Adipocyte (in vitro differentiated cells): ENCODE measurements around the gene TOMM20.
"Not testable (repeated sequence)": the region's sequence is repeated elsewhere in the genome, so short reads cannot be mapped to it uniquely, and the experiment has no call there.

ENCODE experiments used
- DNase-seq: peaks from one replicate; pipeline ENCODE4 v3.0.0-alpha.2; 2015; ENCODE audit warnings: low read depth
- H3K27me3 ChIP-seq: replicated peaks from 2 replicates; pipeline ENCODE4 v1.7.0; 2013; ENCODE audit warnings: mild to moderate bottlenecking, low read length, moderate library complexity; ENCODE audit not compliant: control insufficient read depth, insufficient read depth
- H3K36me3 ChIP-seq: 2 replicates; pipeline ENCODE4 v1.7.0; 2013; ENCODE audit warnings: low read length, mild to moderate bottlenecking, moderate library complexity; ENCODE audit not compliant: control insufficient read depth, insufficient read depth, severe bottlenecking
- H3K4me1 ChIP-seq: 2 replicates; pipeline ENCODE4 v1.7.0; 2013; ENCODE audit warnings: mild to moderate bottlenecking, low read length, moderate library complexity; ENCODE audit not compliant: control insufficient read depth, insufficient read depth
- H3K4me3 ChIP-seq: 2 replicates; pipeline ENCODE4 v1.7.0; 2013; ENCODE audit warnings: mild to moderate bottlenecking, low read length, moderate library complexity
- H3K9ac ChIP-seq: 2 replicates; pipeline ENCODE4 v1.7.0; 2013; ENCODE audit warnings: mild to moderate bottlenecking, low read length, moderate library complexity
- H3K9me3 ChIP-seq: 2 replicates; pipeline ENCODE4 v1.7.0; 2013; ENCODE audit warnings: mild to moderate bottlenecking, low read length, moderate library complexity; ENCODE audit not compliant: control insufficient read depth

The TOMM20 gene

DNA sequence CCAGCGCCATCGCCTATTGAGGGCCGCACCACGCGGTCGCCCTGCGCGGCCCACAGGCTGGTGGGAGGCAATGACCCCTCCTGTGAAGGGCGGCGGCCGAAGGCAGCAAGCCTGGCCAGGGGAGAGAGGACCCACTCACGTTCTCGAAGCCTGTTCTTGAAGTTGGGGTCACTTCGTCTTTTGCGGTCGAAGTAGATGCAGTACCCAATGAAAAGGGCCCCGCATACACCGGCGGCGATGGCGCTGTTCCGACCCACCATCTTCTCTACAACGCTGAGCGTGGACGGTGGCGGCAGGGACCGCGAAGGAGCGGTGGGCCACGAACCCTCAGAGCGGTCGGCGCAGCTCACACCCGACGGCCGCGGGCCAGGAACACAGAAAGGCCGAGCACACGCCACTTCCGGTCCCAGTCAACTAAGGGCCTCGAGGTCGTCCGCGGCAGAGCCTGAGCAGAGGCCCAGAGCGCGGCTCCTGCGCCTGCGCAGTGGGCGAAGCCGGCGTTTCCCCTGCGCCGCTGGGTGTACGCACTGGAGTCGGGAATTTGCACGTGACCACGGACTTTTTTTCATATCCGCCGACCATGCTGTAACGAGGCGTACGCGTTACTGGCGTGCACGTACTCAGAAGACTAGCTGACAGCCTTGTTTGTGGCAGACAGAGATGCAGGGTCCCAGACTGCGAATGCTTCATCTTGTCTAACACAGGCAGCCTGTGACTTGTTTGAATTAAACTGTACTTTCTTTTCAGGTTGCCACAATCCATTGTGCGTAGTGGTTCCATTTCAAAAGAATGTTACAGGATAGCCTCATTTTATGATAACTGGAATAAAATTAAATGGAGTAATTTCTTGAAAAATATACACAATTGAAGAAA, at the start of gene TOMM20:
Gene TOMM20 (minus strand): TSS at position 382 of the 873 bp plus-strand sequence. CDS start 122 bp downstream, at position 260.
- H3K9me3 ChIP-seq = no peaks in the 10 kb centered on the region
- H3K4me3 ChIP-seq = peak within 1 kb of the TSS; percentile 99
- peak; percentile 99 for DNase-seq
- no peaks in the 10 kb centered on the region for H3K27me3 ChIP-seq
- peak within 1 kb of the TSS; percentile 99 for H3K9ac ChIP-seq
- peaks cover 14% of the 10 kb centered on the region for H3K4me1 ChIP-seq
- peaks cover 31% of the 10 kb centered on the region for H3K36me3 ChIP-seq

DNA sequence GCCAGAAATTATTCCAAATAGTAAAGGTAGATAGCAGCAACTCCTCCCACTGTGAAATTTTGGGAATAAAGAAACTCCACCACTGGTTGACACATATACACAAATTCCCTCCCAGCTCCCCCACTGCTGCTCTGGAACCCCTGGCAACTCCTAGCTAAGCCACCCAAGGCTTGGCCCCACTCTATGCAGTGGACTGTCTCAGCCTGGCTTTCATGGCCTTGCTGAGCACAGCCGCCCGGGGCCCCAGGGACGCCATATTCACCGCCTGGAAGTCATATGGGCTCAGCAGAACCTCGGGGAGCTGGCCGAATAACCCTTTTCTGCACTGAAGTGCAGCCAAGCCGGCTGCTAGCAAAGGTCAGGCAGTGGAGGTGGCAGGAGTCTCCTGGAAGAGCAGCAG, 47.8 kb upstream of the TOMM20 start:
- Histone ChIP-seq H3K4me1 (no peaks in the 10 kb centered on the region), H3K36me3 (peaks cover 66% of the 10 kb centered on the region), H3K27me3 (no peaks in the 10 kb centered on the region), H3K9me3 (no peaks in the 10 kb centered on the region), H3K4me3 (no peak overlapping the region), H3K9ac (no peak overlapping the region)
- no peak for DNase-seq

DNA sequence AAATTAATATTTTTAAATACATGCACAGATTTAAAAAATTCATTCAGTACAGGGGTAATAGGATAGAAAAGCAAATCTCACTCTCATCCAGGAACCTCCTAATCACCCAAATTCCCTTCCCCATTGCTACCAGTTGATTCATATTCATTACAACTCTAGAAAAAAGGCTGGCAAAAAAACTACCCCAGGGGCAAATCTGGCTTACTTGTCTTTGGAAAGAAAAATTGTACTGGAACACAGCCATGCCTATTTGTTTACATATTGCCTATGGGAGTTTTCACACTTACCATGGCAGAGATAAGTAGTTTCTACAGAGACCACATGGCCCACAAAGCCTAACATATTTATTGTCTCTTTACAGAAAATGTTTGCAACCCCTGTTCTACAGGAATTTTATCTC, 41.3 kb upstream of the TOMM20 start:
- no peak overlapping the region for H3K9ac ChIP-seq
- H3K36me3 ChIP-seq = peaks cover 54% of the 10 kb centered on the region
- H3K4me3 ChIP-seq = no peak overlapping the region
- no peaks in the 10 kb centered on the region for H3K27me3 ChIP-seq
- DNase-seq = no peak
- H3K4me1 ChIP-seq = no peaks in the 10 kb centered on the region
- H3K9me3 ChIP-seq = no peaks in the 10 kb centered on the region

DNA sequence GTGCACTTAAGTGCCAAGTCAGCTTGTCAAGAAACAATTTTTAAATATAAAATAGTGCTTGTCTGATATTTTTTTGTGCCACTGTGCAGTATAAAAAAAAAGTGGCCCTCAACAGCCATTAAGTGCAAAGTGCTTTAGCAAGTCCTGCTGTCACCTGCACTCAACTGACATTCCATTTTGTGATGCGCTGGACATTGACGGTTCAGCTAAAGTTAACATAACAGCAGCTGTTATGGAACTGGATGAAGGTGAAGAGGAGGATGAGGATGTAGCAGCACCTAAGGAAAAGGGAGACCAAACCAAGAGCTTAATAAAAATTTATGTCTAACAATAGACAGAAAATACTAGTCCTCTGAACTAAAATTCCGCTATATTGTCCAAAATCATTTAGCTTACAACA, 39.7 kb upstream of the TOMM20 start:
- DNase-seq = no peak
- peaks cover 44% of the 10 kb centered on the region for H3K36me3 ChIP-seq
- H3K9ac ChIP-seq = no peak overlapping the region
- no peak overlapping the region for H3K4me3 ChIP-seq
- H3K9me3 ChIP-seq = no peaks in the 10 kb centered on the region
- H3K27me3 ChIP-seq = no peaks in the 10 kb centered on the region
- H3K4me1 ChIP-seq = no peaks in the 10 kb centered on the region

DNA sequence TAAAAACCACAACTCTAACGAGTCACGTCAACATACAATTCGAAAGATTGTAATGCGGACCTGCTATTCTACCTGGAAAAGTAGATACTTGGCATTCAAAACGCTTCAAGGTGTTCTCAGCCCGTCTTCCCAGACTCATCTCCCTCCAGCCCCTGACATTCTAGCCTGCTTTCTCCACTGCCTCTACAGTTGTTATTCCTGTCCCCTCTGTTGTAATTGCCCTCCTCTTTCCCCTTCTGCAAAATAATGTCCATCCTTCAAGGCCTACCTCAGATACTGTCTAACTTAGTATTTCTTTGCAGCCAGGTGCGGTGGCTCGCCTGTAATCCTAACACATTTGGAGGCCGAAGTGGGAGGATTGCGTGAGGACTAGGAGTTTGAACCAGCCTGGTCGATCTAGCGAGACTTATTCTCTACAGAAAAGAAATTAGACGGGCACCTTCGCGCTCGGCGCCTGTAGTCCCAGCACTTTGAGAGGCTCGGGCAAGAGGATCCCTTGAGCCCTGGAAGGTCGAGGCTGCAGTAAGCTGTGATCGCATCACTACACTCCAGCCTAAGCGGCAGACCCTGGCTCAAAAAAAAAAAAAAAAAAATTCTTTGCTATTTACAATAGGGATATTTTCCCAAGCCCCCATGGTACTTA, 33.2 kb upstream of the TOMM20 start:
- H3K9me3 ChIP-seq = no peaks in the 10 kb centered on the region
- H3K4me1 ChIP-seq = peaks cover 22% of the 10 kb centered on the region
- DNase-seq = no peak
- peak overlapping the region; percentile 96 for H3K9ac ChIP-seq
- H3K27me3 ChIP-seq = no peaks in the 10 kb centered on the region
- peak overlapping the region; percentile 92 for H3K4me3 ChIP-seq
- H3K36me3 ChIP-seq = peaks cover 21% of the 10 kb centered on the region

DNA sequence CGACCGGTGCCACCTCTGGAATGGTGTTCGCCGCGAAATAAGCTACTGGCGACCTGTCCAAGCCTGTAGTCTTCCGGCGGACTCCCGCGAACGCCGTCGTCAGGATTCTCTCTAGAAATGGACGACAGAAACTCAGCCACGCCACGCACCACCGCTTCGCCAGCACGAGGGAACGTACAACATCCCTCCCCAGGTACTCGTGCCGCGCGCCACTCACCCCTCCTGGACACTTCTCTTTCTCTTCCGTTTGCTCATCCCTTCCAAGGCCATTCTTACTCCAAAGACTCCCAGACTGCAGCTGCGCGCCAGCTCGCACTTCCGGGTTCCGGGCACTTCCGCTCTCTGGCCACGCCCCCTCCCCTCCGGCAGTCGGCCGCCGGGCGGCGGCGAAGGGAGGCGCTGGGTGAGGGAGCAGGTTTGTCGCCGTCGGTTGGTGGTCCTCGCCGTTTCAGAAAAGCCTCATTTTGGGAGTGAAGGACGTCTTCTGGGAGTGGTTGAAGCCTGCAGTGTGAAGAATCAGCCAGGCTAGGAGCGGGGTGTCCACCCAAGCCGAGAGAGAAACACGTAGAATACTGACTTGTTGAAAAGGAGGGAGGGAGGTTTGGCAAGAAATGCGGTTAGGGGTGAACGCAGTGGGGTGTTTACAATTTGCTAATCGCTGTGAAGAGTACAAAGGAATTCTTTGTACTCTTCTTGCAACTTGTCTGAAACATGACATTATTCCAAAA, 32.5 kb upstream of the TOMM20 start, which contains the start of gene RBM34:
Gene RBM34 (minus strand): TSS at position 294 of the 728 bp plus-strand sequence. CDS start 24 bp downstream, at position 270.
- peak; percentile 97 for DNase-seq
- no peaks in the 10 kb centered on the region for H3K27me3 ChIP-seq
- peaks cover 22% of the 10 kb centered on the region for H3K4me1 ChIP-seq
- H3K36me3 ChIP-seq = peaks cover 28% of the 10 kb centered on the region
- H3K9ac ChIP-seq = peak within 1 kb of the TSS; percentile 96
- no peaks in the 10 kb centered on the region for H3K9me3 ChIP-seq
- H3K4me3 ChIP-seq = peak within 1 kb of the TSS; percentile 92

DNA sequence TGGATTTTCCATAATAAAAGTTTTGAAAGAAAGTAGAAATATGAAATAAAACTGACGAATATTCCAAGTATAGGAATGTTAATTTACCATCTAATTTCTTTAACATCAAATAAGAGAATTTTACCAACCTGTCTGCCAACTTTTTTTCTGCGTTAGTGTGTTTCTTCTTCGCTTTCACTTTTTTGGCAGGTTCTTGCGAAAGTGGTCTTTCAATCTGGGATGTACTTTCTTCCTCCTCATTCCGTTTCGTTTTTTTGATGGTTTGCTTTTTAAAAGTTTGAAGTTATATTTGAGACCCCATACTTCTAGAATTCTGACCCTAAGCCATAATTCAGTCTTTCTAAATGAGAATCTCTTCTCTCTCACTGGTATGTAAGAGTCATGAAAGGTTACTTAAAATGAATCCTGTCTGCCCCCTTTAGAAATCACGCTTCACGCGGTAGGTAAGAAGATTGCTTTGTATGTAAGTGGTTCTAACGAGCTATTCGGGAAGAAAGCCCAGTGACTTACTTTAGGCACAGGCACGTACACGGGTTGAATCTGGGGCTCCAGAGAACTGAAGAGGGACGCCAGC, 31.8 kb upstream of the TOMM20 start:
- Histone ChIP-seq H3K4me3 (peak overlapping the region; percentile 92), H3K9ac (peak overlapping the region; percentile 96), H3K4me1 (peaks cover 22% of the 10 kb centered on the region), H3K9me3 (no peaks in the 10 kb centered on the region), H3K27me3 (no peaks in the 10 kb centered on the region), H3K36me3 (peaks cover 29% of the 10 kb centered on the region)
- peak; percentile 69 for DNase-seq

DNA sequence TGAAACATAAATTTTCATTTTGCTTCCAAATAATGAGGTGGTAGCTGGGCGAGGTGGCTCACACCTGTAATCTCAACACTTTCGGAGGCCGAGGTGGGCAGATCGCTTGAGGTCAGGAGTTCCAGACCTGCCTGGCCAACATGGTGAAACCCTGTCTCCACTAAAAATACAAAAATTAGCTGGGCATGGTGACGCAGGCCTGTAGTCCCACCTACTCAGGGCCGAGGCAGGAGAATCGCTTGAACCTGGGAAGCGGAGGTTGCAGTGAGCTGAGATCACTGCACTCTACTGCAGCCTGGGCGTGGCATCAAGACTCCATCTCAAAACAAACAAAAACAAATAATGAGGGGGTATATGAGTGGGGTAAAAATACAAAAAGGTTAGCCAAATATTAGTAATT, 31.3 kb upstream of the TOMM20 start:
- peak overlapping the region; percentile 92 for H3K4me3 ChIP-seq
- H3K36me3 ChIP-seq = peaks cover 29% of the 10 kb centered on the region
- H3K9ac ChIP-seq = peak overlapping the region; percentile 96
- H3K27me3 ChIP-seq, DNase-seq, H3K9me3 ChIP-seq: not testable (repeated sequence)
- peaks cover 26% of the 10 kb centered on the region for H3K4me1 ChIP-seq

DNA sequence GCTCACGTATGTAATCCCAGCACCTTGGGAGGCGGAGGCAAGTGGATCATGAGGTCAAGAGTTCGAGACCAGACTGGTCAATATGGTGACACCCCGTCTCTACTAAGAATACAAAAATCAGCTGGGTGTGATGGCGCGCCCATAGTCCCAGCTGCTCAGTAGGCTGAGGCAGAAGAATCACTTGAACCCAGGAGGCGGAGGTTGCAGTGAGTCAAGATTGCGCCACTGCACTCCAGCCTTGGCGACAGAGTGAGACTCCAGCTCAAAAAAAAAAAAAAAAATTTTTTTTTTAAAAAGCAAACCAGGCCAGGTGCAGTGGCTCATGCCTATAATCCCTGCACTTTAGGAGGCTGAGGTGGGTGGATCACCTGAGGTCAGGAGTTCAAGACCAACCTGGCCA, 30.6 kb upstream of the TOMM20 start:
- not testable (repeated sequence) for DNase-seq, H3K27me3 ChIP-seq, H3K4me3 ChIP-seq, H3K9ac ChIP-seq, H3K9me3 ChIP-seq
- Histone ChIP-seq H3K4me1 (peaks cover 30% of the 10 kb centered on the region), H3K36me3 (peaks cover 35% of the 10 kb centered on the region)

DNA sequence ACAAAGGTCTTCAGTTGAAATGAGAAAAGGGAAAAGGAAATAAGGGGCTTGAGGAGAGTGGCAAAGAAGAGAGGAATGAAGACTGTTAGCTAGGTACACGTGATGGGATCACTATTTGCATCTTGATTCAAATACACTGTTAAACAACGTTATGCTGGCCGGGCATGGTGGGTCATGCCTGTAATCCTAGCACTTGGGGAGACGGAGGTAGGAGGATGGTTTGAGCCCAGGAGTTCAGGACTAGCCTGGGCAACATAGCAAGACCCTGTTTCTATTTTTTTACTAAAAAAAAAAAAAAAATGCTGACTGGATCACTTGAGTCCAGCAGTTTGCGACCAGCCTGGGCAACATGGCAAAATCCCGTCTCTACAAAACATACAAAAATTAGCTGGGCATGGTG, 30.0 kb upstream of the TOMM20 start:
- Histone ChIP-seq H3K9ac (no peak overlapping the region), H3K27me3 (no peaks in the 10 kb centered on the region), H3K4me1 (peaks cover 30% of the 10 kb centered on the region), H3K4me3 (no peak overlapping the region), H3K36me3 (peaks cover 39% of the 10 kb centered on the region), H3K9me3 (no peaks in the 10 kb centered on the region)
- no peak for DNase-seq

DNA sequence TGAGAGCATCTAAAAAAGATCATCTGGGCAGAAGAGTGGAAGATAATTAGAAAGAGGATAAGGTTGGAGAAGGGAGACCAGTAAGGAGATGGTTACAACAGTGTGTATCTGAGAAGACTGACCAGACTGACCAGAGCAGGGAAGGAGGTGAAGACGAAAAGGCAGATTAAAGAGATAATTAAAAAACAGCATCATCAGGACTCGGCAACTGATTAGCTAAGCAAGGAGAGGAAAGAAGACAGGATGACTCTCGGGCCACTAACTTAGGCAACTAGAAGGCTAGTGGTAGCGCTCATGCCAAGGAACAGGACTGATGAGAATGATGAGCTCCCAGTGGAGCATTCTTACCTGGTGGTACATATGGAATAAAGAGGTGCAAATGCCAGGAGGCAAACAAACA, 28.5 kb upstream of the TOMM20 start:
- no peaks in the 10 kb centered on the region for H3K9me3 ChIP-seq
- peaks cover 29% of the 10 kb centered on the region for H3K4me1 ChIP-seq
- H3K36me3 ChIP-seq = peaks cover 54% of the 10 kb centered on the region
- no peak overlapping the region for H3K4me3 ChIP-seq
- no peak for DNase-seq
- H3K9ac ChIP-seq = no peak overlapping the region
- no peaks in the 10 kb centered on the region for H3K27me3 ChIP-seq
